GM18951 (cell line): ENCODE data around the gene STRBP.
"Not testable (repeated sequence)": the region's sequence is repeated elsewhere in the genome, so short reads cannot be mapped to it uniquely, and the experiment has no call there.

Experiments used
- POLR2A ChIP-seq: IDR thresholded peaks from 4 replicates; pipeline ENCODE4 v1.6.1; 2011; ENCODE audit warnings: mild to moderate bottlenecking; ENCODE audit not compliant: insufficient read length, insufficient read depth; ENCODE audit errors: extremely low read depth
- in situ Hi-C: fragments of 300-500 bp; cut with MboI; formaldehyde crosslinking; loops from one replicate; pipeline ENCODE4 v1.12.0; 2022; ENCODE audit warnings: low sequenced_read_pairs, mixed read lengths, inconsistent platforms; ENCODE audit not compliant: unreplicated experiment

STRBP gene

DNA sequence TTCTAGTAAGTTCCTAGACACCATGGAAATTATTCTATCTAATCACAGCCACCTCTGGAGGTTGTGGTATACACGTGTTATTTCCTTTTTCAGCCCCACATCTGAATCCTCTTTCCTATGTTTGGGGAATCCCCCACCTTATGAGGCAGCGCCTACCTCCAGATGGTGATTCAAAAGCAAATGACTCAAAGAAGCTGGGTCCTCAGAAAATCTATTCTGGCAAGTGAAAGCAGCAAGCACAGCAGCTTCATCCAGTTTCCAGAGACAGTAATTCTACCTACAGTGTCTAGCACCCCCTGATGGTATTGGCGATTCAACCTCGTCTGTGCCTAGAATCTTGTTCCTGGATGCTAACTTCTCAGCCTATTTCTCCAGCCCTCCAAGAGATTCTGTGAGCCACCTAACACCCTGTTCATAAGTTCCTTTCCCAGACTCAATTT, 43.0 kb downstream of the STRBP start:
- in situ Hi-C loops = no loop called here

DNA sequence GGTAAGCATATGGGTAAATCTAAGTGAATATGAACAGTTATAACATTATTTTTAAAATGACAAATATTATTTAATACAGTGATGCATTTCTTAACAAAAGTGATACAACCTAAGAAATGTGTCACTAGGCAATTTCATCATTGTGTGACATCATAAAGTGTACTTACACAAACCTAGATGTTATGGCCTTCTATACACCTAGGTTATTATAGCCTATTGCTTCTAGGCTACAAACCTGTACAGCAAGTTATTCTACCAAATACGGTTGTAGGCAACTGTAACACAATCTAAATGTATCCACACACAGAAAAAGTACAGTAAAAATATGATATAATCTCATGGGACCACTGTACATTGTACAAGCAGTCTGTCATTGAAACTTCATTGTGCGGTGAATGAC, 48.3 kb downstream of the STRBP start:
- TF ChIP-seq POLR2A = no peak
- in situ Hi-C loops = no loop called here

More for the DNA sequence above, 43.0 kb downstream of the STRBP start:
- TF ChIP-seq POLR2A = no peak

DNA sequence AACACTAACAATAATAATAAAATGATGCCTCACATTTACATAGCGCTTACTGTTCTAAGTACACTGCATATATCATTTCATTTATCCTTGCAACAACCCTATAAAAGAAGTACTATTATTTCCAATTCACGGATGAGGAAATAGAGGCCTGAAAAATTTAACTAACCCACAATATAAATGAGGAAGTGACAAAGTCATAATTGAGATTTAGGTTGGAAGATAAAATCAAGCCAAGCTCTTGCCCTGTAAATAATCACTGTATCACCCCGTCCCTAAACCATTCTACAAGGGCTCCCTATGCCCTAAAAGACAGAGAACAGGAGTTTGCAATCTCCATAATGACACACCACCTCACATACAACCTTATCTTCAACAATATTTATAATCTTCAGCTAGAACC, 49.6 kb downstream of the STRBP start:
- in situ Hi-C loops = no loop called here

DNA sequence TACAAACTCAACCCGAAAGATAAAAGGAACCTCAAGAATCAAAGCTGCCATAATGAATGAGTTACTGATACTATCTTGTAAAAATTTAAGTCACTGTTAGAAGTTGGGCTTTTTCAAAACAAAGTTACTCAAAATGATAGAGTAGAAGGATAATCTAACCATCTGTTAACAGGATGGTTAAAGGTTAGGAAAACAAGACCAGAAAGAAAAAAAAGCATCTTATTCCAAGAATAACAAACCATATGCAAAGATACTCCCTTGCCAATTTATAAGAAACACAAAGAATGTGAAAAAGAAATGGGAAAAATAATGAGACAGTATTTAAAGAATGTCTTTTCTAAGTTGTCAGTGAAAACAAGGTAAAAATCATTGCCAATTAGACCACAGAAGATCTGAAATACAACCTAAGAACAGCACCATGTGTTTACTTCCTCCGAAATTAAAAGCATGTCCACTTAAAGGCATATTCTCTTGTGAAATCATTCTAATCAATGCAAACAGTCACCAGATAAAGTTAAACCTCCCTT, 51.2 kb downstream of the STRBP start:
- no peak for TF ChIP-seq POLR2A
- in situ Hi-C loops = no loop called here

More for the DNA sequence above, 49.6 kb downstream of the STRBP start:
- no peak for TF ChIP-seq POLR2A

DNA sequence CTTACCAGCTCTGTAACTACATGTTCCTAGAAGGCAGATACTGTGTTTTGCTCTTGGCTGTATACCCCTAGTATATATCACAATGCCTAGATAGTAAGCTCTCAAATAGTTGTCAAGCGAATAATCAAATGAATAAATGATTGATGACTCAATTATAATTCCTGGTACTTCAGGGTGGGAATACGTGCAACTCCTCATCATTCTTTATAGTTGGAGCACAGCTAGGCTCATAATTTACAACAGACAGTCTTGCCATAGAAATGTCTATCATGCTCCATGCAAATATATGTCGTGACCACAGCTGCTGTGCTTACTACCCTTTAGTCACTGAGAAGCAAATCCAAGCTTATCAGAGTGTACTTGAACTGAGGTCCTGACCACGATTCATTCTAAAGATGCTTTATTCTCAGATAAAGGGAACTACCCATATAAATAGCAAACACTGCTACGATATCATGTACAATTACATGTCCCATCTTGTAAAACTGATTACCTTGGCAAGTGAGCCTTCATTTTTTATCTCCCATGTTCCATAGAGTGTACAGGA, 52.1 kb downstream of the STRBP start:
- TF ChIP-seq POLR2A = no peak
- in situ Hi-C loops = no loop called here

DNA sequence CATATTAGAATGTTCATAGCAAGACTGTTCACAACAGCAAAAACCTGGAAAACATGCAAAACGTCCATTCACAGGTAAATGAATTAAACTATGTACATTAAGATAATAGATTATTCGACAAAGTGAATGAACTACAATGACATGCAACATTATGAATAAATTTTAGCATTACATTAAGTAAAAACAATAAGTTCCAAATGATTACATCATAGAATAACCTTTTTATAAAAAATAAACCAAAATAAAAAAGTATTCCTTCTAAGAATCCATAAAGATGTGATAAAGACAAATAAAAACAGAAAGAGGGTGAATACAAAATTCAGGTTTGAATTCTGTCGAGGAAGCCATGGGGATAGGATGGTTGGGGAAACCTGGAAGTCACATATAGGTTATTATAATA, 57.3 kb downstream of the STRBP start:
- TF ChIP-seq POLR2A = no peak
- in situ Hi-C loops = no loop called here

DNA sequence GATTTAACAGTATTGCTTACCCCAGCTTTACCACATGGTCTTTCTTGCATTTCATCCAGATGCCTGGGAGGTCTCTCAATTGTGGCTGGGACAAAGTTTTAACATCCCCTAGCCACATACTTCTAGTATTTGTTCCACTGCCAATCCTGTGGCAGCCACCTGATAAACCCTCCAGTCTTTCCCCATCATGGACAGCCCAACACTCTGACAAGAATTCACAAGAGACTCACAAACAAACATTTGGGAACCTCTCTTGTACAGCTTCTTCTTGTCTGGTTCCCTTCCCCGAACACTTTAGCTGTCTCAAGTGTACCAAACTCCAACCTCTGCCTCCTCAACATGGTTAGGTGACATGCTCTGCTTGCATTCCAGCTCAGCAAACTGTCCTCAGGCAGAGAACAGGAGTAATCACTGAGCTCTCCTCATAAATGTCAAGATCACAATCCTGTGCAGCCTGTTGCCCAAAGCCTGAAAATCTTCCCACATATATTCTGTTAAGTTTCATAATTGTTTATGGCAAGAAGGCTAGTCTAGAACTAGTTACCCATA, 59.7 kb downstream of the STRBP start:
- no peak for TF ChIP-seq POLR2A
- in situ Hi-C loops = no loop called here

DNA sequence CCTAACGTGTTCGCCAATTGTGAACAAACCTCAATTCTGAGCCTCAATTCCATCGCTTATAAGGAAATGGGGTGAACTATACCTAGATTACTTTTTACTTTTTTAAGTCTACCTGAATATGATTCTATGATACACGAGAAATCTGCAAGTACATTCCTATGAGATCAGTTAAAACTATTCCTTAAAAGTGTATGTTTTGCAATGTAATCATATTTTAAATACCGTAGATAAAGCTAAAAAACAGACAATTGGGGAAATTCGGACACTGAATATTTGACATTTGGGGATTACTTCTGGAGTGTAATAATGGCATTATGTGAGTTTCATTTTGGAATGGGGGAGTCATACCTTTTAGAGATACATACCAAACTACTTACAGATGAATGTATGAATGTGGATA, 62.3 kb downstream of the STRBP start:
- in situ Hi-C loops = no loop called here
- no peak for TF ChIP-seq POLR2A

DNA sequence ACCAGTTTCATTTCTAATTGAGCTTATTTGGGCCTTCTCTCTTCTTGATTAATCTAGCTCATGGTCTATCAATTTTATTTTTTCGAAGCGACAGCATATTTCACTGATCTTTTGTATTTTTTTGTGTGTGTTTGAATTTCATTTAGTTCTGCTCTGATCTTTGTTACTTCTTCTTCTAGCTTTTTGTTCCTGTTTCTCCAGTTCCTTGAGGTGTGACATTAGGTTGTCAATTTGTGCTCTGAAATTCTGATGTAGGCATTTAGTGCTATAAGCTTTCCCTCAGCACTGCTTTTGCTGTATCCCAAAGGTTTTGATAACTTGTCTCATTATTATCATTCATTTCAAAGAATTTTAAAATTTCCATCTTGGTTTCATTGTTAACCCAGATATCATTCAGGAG, 67.3 kb downstream of the STRBP start:
- in situ Hi-C loops = no loop called here
- no peak for TF ChIP-seq POLR2A

DNA sequence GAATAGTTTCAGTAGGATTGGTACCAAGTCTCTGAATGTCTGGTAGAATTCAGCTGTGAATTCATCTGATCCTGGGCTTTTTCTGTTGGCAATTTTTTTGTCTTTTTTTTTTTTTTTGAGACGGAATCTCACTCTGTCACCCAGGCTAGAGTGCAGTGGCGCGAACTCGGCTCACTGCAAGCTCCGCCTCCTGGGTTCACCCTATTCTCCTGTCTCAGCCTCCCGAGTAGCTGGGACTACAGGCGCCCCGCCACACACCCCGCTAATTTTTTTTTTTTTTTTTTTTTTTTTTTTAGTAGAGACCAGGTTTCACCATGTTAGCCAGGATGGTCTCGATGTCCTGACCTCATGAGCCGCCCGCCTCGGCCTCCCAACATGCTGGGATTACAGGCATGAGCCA, 67.9 kb downstream of the STRBP start:
- in situ Hi-C loops = not testable (repeated sequence)

DNA sequence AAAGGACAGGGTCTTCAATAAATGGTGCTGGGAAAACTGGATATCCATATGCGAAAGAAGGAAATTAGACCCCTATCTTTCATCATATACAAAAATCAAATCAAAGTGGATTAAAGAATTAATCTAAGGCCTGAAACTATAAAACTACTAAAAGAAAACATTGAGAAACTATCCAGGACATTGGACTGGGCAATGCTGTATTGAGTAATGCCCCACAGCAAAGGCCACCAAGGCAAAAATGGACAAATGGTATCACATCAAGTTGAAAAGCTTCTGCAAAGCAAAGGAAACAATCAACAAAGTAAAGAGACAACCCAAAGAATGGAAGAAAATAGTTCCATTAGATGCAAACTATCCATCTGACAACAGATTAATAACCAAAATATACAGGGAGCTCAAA, 72.3 kb downstream of the STRBP start:
- no peak for TF ChIP-seq POLR2A

DNA sequence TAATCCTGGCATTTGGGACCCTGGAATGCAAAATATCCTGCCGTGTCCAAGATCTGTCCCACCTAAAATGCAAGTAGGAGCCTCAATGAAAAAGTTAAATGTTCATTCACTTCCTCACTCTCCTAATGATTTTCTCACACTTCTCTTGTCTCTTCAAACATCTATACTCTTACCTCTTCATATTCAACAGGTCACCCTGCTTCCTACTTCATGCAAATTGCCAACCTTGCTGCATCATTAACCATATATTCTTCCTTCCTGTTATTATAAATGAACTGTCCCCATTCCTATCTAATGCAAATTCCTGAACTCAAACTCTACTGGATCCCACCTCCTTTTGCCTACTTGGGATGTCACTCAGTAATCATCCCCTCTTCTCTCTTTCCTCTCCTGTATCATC, 74.4 kb downstream of the STRBP start:
- no peak for TF ChIP-seq POLR2A

More for the DNA sequence above, 72.3 kb downstream of the STRBP start:
- in situ Hi-C loops = no loop called here

DNA sequence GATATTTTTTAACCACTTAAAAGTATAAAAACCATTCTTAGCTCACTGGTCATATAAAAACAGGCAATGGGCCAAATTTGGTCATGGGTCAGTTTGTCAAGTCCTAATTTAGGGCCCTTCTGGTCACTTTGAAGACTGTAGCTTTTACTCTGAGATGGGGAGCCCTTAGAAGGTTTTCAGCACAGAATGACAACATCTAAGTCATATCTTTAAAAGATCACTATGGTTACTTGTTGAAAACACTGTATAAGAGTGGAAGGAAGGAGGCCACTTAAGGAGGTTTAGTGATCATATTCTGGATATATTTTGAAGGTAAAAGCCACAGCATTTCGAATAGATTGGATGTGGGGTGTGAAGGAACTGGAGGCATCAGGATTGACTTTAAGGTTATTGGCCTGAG, 76.7 kb downstream of the STRBP start:
- no peak for TF ChIP-seq POLR2A
- in situ Hi-C loops = no loop called here

More for the DNA sequence above, 74.4 kb downstream of the STRBP start:
- in situ Hi-C loops = no loop called here

DNA sequence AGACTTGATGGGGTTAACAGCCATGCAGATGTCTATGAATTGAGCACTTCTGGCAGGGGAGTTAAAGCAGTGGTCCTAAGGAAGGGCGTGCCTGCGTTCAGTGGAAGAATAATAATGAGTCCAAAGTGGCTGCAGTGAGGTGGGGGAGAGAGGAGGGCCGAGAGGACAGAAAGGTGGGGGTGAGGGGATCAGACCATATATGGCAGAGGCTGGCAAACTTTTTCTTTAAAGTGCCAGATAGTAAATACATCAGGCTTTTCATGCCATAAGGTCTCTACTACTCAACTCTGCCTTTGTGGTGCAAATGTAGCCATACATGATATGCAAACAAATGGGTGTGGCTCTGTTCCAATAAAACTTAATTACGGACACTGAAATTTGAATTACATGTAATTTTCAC, 77.1 kb downstream of the STRBP start:
- in situ Hi-C loops = no loop called here
- no peak for TF ChIP-seq POLR2A
